HG03135 (cell line): ENCODE data around the gene LAMB4.

Experiments
- ATAC-seq: cut with Tn5 transposase; IDR thresholded peaks from one replicate; pipeline ENCODE4 v1.9.1; 2021; ENCODE audit warnings: mild to moderate bottlenecking, moderate library complexity; ENCODE audit not compliant: unreplicated experiment

The LAMB4 gene

GRCh38 chr7:107973861-107974260, 156.3 kb downstream of the LAMB4 start:
- no peak for ATAC-seq
